ENCODE measurements around the gene PPP4C. TPM values are rescaled to one million over a fixed set of nuclear protein-coding genes. Genes with fewer than 3 reads are reported as not detected.

PPP4C gene
- total RNA-seq, 1 experiment from 2014 or later = 246 TPM

- POLR2A ChIA-PET (ENCODE audit: unreplicated experiment) = interaction anchor here (0.6 kb wide), 1 partner anchor 22 kb away, joined by 4 read pairs; no protein-coding TSS in a partner anchor
- H3K36me3 ChIP-seq (ENCODE audit: low read depth) = peaks cover 51% of the 10 kb centered on the region
- peaks cover 91% of the 10 kb centered on the region for H3F3A ChIP-seq (ENCODE audit: insufficient read depth, low read depth)
- peaks cover 60% of the 10 kb centered on the region for H3K79me2 ChIP-seq (ENCODE audit: low read depth)
- no peak for TF ChIP-seq EZH2 (IDR thresholded peaks at IDR 0.05; ENCODE audit: low read depth)
- TF ChIP-seq CTCF (conservative IDR thresholded peaks at IDR 0.05) = no peak
- CTCF ChIA-PET = no interaction called here
- no peaks in the 10 kb centered on the region for H3K27me3 ChIP-seq (ENCODE audit: insufficient read depth, low read depth)
- no peak overlapping the region for H2AFZ ChIP-seq
- H3K4me3 ChIP-seq = no peak overlapping the region
- BruUV-seq (replicated peaks) = no TSS peak
- DNase-seq = no peak
- no peak overlapping the region for H3K4me2 ChIP-seq
- no peaks in the 10 kb centered on the region for H3K9me2 ChIP-seq (ENCODE audit: insufficient read depth)
- peak overlapping the region; percentile 22 for H3K27ac ChIP-seq
- H3K9me3 ChIP-seq (ENCODE audit: insufficient read depth, low read depth) = no peaks in the 10 kb centered on the region
- intact Hi-C loops (cut with micrococcal nuclease; ENCODE audit: unreplicated experiment) = no loop called here
- peaks cover 26% of the 10 kb centered on the region for H3K4me1 ChIP-seq (replicated peaks; ENCODE audit: insufficient read depth)
- H4K20me1 ChIP-seq (ENCODE audit: insufficient read depth) = peaks cover 60% of the 10 kb centered on the region
Observed at GRCh38 chr16:30070490-30070889, 5.3 kb upstream of the PPP4C start.

- intact Hi-C loops (cut with micrococcal nuclease; ENCODE audit: unreplicated experiment) = no loop called here
- H3K79me2 ChIP-seq (ENCODE audit: low read depth) = peaks cover 57% of the 10 kb centered on the region
- peak overlapping the region; percentile 69 for H2AFZ ChIP-seq
Observed at GRCh38 chr16:30076276-30076791, 540 bp downstream of the PPP4C start.

GRCh38 chr16:30077656-30078055 lies 1.9 kb downstream of the PPP4C start:
- POLR2A ChIA-PET (ENCODE audit: unreplicated experiment) = interaction anchor here (0.5 kb wide), 1 partner anchor 293 kb away, joined by 5 read pairs; no protein-coding TSS in a partner anchor
- H3K9me2 ChIP-seq (ENCODE audit: insufficient read depth) = no peaks in the 10 kb centered on the region
- no peak overlapping the region for H2AFZ ChIP-seq
- peak overlapping the region; percentile 93 for H3K4me2 ChIP-seq
- H3K4me3 ChIP-seq = peak overlapping the region; percentile 87; the same call in 1 of the 2 replicates
- peaks cover 59% of the 10 kb centered on the region for H3K79me2 ChIP-seq (ENCODE audit: low read depth)
- H3K4me1 ChIP-seq (replicated peaks; ENCODE audit: insufficient read depth) = peaks cover 23% of the 10 kb centered on the region
- DNase-seq = no peak
- TF ChIP-seq CTCF (conservative IDR thresholded peaks at IDR 0.05) (no peak), EZH2 (IDR thresholded peaks at IDR 0.05; ENCODE audit: low read depth) (no peak)
- H4K20me1 ChIP-seq (ENCODE audit: insufficient read depth) = peaks cover 34% of the 10 kb centered on the region
- no peak overlapping the region for H3K27ac ChIP-seq
- intact Hi-C loops (cut with micrococcal nuclease; ENCODE audit: unreplicated experiment) = no loop called here
- BruUV-seq (replicated peaks) = no TSS peak
- H3K36me3 ChIP-seq (ENCODE audit: low read depth) = peaks cover 36% of the 10 kb centered on the region; the same call in 1 of the 2 replicates
- no peaks in the 10 kb centered on the region for H3K27me3 ChIP-seq (ENCODE audit: insufficient read depth, low read depth)
- CTCF ChIA-PET = no interaction called here
- H3K9me3 ChIP-seq (ENCODE audit: insufficient read depth, low read depth) = no peaks in the 10 kb centered on the region
- peaks cover 43% of the 10 kb centered on the region for H3F3A ChIP-seq (ENCODE audit: insufficient read depth, low read depth)

More at GRCh38 chr16:30076276-30076791, 540 bp downstream of the PPP4C start:
- DNase-seq = no peak
- TF ChIP-seq EZH2 (IDR thresholded peaks at IDR 0.05; ENCODE audit: low read depth) = no peak
- TF ChIP-seq CTCF (conservative IDR thresholded peaks at IDR 0.05) = no peak
- POLR2A ChIA-PET (ENCODE audit: unreplicated experiment) = interaction anchor here (0.6 to 0.9 kb wide), 3 partner anchors 14 to 483 kb away, joined by 3 to 4 read pairs (median 3); no protein-coding TSS in a partner anchor
- no TSS peak for BruUV-seq (replicated peaks)
- Histone ChIP-seq H3K9me3 (ENCODE audit: insufficient read depth, low read depth) (no peaks in the 10 kb centered on the region), H3K4me3 (peak overlapping the region; percentile 87), H3K27me3 (ENCODE audit: insufficient read depth, low read depth) (no peaks in the 10 kb centered on the region), H3K4me1 (replicated peaks; ENCODE audit: insufficient read depth) (peaks cover 23% of the 10 kb centered on the region), H4K20me1 (ENCODE audit: insufficient read depth) (peaks cover 40% of the 10 kb centered on the region), H3K4me2 (peak overlapping the region; percentile 93), H3K36me3 (ENCODE audit: low read depth) (peaks cover 43% of the 10 kb centered on the region), H3K27ac (peak overlapping the region; percentile 79), H3K9me2 (ENCODE audit: insufficient read depth) (no peaks in the 10 kb centered on the region), H3F3A (ENCODE audit: insufficient read depth, low read depth) (peaks cover 56% of the 10 kb centered on the region)
- CTCF ChIA-PET = interaction anchor here (0.6 kb wide), 1 partner anchor 29 kb away, joined by 3 read pairs; no protein-coding TSS in a partner anchor

Data from PC-9 (cell line).